Hepatocyte (in vitro differentiated cells): Measurements from ENCODE around the gene HHAT. TPM values are rescaled to one million over a fixed set of nuclear protein-coding genes. Genes with fewer than 3 reads are reported as not detected.

Experiments
- DNase-seq: peaks from one replicate; pipeline ENCODE4 v3.0.0-alpha.2; 2016; ENCODE audit warnings: low spot score
- H2AFZ ChIP-seq: fragments of 200-600 bp; sonication (generic); 2 replicates; pipeline ENCODE4 v1.6.0; 2016; ENCODE audit warnings: antibody characterized with exemption, mild to moderate bottlenecking
- H3K27ac ChIP-seq: fragments of 200-600 bp; sonication (generic); 2 replicates; pipeline ENCODE4 v1.5.1; 2016; ENCODE audit warnings: mild to moderate bottlenecking
- H3K27me3 ChIP-seq: fragments of 200-600 bp; sonication (generic); 2 replicates; pipeline ENCODE4 v1.6.1; 2016
- H3K36me3 ChIP-seq: fragments of 200-600 bp; sonication (generic); replicated peaks from 2 replicates; pipeline ENCODE4 v1.5.1; 2016; ENCODE audit warnings: low read depth; ENCODE audit not compliant: insufficient read depth
- H3K4me1 ChIP-seq: fragments of 200-600 bp; sonication (generic); 2 replicates; pipeline ENCODE4 v1.5.1; 2016; ENCODE audit warnings: mild to moderate bottlenecking, moderate library complexity; ENCODE audit not compliant: insufficient read depth
- H3K4me2 ChIP-seq: fragments of 200-600 bp; sonication (generic); 2 replicates; pipeline ENCODE4 v1.6.0; 2016
- H3K4me3 ChIP-seq: fragments of 200-600 bp; sonication (generic); 2 replicates; pipeline ENCODE4 v1.5.1; 2016; ENCODE audit warnings: mild to moderate bottlenecking
- H3K79me2 ChIP-seq: fragments of 200-600 bp; sonication (generic); 2 replicates; pipeline ENCODE4 v1.6.0; 2017; ENCODE audit warnings: mild to moderate bottlenecking
- H3K9me2 ChIP-seq: fragments of 200-600 bp; sonication (generic); replicated peaks from 2 replicates; pipeline ENCODE4 v1.6.0; 2017; ENCODE audit warnings: mild to moderate bottlenecking; ENCODE audit not compliant: insufficient read depth
- H3K9me3 ChIP-seq: fragments of 200-600 bp; sonication (generic); 2 replicates; pipeline ENCODE4 v1.5.1; 2016; ENCODE audit warnings: low read depth, mild to moderate bottlenecking
- H4K20me1 ChIP-seq: fragments of 200-600 bp; sonication (generic); 2 replicates; pipeline ENCODE4 v1.6.0; 2016; ENCODE audit warnings: mild to moderate bottlenecking; ENCODE audit not compliant: insufficient read depth, poor library complexity, severe bottlenecking
- EZH2 ChIP-seq: fragments of 200-600 bp; sonication (generic); IDR thresholded peaks from 2 replicates; pipeline ENCODE4 v1.6.1; 2016; ENCODE audit warnings: antibody characterized with exemption, mild to moderate bottlenecking, borderline replicate concordance
- EZH2phosphoT487 ChIP-seq: fragments of 200-600 bp; sonication (generic); IDR thresholded peaks from one replicate; pipeline ENCODE4 v1.6.1; 2018; ENCODE audit warnings: antibody characterized with exemption, mild to moderate bottlenecking, low read depth, moderate library complexity; ENCODE audit not compliant: unreplicated experiment, severe bottlenecking
- WGBS: methylation state at CpG from one replicate; pipeline ENCODE4 v1.1.6; 2016; ENCODE audit warnings: low lambda C conversion rate; ENCODE audit errors: missing lambda C conversion rate; 5-methylcytosine and 5-hydroxymethylcytosine counted together
- polyA plus RNA-seq: library from polyadenylated mRNA; unstranded; fragments of >200 nt; fragmentation: Nextera tagmentation; extraction: Ambion mirVana; gene quantifications from 2 replicates; pipeline ENCODE4 v1.2.1, GENCODE V29; 2016
- total RNA-seq: library from RNA; depleted of rRNA; stranded (reverse); fragments of >200 nt; gene quantifications from 2 replicates; pipeline ENCODE4 v1.2.3, GENCODE V29; 2014
- TF ChIP-seq, protein P1 (sequence below): fragments of 200-600 bp; sonication (generic); IDR thresholded peaks from 2 replicates; pipeline ENCODE4 v1.5.1; 2016; ENCODE audit warnings: antibody characterized with exemption, mild to moderate bottlenecking; ENCODE audit not compliant: poor library complexity

HHAT gene
- total and polyA plus RNA-seq, 2 experiments from 2014 or later: 5.3 to 6.3 TPM

GRCh38 chr1:210289248-210289647 is 39.5 kb upstream of the HHAT start:
- TF ChIP-seq, protein P1, sequence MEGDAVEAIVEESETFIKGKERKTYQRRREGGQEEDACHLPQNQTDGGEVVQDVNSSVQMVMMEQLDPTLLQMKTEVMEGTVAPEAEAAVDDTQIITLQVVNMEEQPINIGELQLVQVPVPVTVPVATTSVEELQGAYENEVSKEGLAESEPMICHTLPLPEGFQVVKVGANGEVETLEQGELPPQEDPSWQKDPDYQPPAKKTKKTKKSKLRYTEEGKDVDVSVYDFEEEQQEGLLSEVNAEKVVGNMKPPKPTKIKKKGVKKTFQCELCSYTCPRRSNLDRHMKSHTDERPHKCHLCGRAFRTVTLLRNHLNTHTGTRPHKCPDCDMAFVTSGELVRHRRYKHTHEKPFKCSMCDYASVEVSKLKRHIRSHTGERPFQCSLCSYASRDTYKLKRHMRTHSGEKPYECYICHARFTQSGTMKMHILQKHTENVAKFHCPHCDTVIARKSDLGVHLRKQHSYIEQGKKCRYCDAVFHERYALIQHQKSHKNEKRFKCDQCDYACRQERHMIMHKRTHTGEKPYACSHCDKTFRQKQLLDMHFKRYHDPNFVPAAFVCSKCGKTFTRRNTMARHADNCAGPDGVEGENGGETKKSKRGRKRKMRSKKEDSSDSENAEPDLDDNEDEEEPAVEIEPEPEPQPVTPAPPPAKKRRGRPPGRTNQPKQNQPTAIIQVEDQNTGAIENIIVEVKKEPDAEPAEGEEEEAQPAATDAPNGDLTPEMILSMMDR: no peak
- TF ChIP-seq EZH2 (no peak), EZH2phosphoT487 (no peak)
- H3K9me2 ChIP-seq: no peaks in the 10 kb centered on the region
- no peak overlapping the region for H3K4me3 ChIP-seq
- peaks cover 4% of the 10 kb centered on the region for H3K27me3 ChIP-seq
- H3K9me3 ChIP-seq: no peaks in the 10 kb centered on the region
- H3K36me3 ChIP-seq: no peaks in the 10 kb centered on the region
- no peak overlapping the region for H3K4me2 ChIP-seq
- no peak overlapping the region for H3K27ac ChIP-seq
- H3K4me1 ChIP-seq: peaks cover 22% of the 10 kb centered on the region
- H4K20me1 ChIP-seq: no peaks in the 10 kb centered on the region
- DNase-seq: no peak
- no peak overlapping the region for H2AFZ ChIP-seq
- H3K79me2 ChIP-seq: no peaks in the 10 kb centered on the region
- WGBS: 94% methylated on average over 4 of the region's 4 CpGs

DNA sequence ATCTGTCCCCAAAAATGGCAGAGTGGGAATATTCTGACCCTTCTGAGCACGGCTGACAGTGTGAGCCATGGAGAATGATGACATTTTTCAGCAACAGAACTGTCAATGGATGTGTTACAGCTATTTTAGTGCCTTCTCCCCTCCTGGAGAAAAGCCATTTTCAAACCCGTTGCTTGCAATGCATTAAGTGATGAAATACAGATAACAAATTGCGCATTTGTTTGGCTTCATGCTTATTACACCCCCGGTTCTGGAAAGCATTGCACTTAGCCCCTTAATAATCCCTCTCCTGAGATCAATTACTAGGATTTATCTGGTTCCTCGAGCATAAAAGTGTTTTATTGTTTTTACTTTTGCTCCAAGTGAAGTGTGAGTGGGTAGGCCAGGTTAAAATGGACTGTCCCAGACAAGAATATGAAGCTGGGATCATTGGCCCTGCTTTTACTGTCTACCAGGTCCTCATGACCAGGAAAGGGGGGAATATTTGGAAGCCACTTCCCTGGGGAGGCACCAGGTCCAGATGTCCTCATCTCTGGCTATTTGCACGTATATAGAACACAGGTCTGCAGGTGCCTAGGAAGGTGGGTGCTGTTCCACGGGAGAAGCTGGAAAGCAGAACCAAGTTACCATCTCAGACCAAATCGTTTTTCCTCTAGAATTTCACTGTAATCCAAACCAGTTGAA is 37.5 kb upstream of the HHAT start:
- Histone ChIP-seq H3K4me3 (no peak overlapping the region), H3K27me3 (peaks cover 4% of the 10 kb centered on the region), H3K79me2 (no peaks in the 10 kb centered on the region), H3K4me2 (peak overlapping the region; percentile 91), H3K4me1 (peaks cover 35% of the 10 kb centered on the region), H2AFZ (no peak overlapping the region), H3K36me3 (no peaks in the 10 kb centered on the region), H3K9me2 (no peaks in the 10 kb centered on the region), H3K9me3 (no peaks in the 10 kb centered on the region), H3K27ac (peak overlapping the region; percentile 90), H4K20me1 (no peaks in the 10 kb centered on the region)
- TF ChIP-seq, protein P1: no peak
- TF ChIP-seq EZH2 (no peak), EZH2phosphoT487 (no peak)
- DNase-seq: no peak
- 50% methylated on average over 8 of the region's 8 CpGs for WGBS

- H3K4me3 ChIP-seq: no peak overlapping the region
- 20% methylated on average over 7 of the region's 9 CpGs for WGBS
- no peaks in the 10 kb centered on the region for H3K9me3 ChIP-seq
- H3K79me2 ChIP-seq: no peaks in the 10 kb centered on the region
- H3K4me1 ChIP-seq: peaks cover 35% of the 10 kb centered on the region
- peaks cover 4% of the 10 kb centered on the region for H3K27me3 ChIP-seq
- DNase-seq: peak; percentile 72
- peak overlapping the region; percentile 62 for H2AFZ ChIP-seq
- peak overlapping the region; percentile 90 for H3K27ac ChIP-seq
- no peaks in the 10 kb centered on the region for H3K36me3 ChIP-seq
- TF ChIP-seq, protein P1: no peak
- TF ChIP-seq EZH2phosphoT487: no peak
- no peak for TF ChIP-seq EZH2
- no peaks in the 10 kb centered on the region for H3K9me2 ChIP-seq
- H4K20me1 ChIP-seq: no peaks in the 10 kb centered on the region
- H3K4me2 ChIP-seq: peak overlapping the region; percentile 91
These were observed 36.9 kb upstream of the HHAT start for GRCh38 chr1:210291786-210292230.
